NOMO-1 (cell line): ENCODE data around the gene HEXD.
"Not testable (repeated sequence)": the region's sequence is repeated elsewhere in the genome, so short reads cannot be mapped to it uniquely, and the experiment has no call there.

Source experiments
- DNase-seq, 2 experiments: peaks; one replicate each; lab custom pipeline; 2025; ENCODE audit not compliant: unreplicated experiment in 2 of 2; lab: John Stamatoyannopoulos, UW

Gene HEXD

DNA sequence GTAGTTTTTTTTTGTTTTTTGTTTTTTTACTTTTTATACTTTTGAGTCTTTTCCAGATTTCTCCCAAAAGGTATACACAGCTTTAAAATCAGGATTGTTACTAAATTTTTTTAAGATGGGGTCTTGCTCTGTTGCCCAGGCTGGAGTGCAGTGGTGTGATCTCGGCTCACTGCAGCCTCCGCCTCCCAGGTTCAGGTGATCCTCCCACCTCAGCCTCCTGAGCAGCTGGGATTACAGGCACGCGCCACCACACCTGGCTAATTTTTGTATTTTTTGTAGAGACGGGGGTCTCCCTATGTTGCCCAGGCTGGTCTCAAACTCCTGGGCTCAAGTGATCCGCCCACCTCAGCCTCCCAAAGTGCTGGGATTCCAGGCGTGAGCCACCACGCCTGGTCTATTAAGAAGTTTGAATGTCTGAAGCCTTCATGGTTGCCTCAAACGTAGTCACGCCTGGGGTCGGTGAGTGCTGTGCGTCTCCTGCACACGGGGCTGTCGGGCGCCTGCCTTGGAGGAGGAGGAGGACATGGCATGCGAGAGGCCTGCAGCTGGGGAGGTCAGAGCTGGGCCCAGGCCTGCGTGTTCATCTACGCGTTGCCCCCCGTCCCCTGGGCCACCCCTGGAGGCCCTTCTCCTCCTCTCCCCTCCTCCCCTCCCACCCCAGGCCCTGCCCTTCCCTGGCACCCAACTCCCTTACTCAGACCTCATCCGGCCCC is 35.8 kb upstream of the HEXD start:
- not testable (repeated sequence) for DNase-seq

GRCh38 chr17:82382933-82383255 is 35.3 kb upstream of the HEXD start:
- DNase-seq: no peak

DNA sequence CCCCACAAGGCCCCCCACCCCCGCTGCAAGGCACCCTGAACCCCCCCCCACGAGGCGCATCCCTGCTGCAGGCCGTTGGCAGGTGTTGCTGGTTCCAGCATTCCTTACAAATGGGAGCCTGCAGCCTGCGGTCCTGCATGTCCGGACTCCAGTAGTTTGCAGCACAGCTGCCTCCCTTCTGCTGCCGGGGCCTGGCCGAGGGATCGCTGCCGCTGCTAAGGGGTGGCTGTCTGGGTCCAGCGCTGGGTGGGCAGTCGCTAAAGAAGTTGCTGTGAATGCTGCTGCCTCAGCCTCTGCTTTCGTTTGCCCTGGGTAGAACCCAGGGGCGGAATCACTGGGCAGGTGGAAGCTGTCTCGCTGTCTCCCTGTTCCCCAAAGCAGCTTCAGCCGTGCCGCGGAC is 34.7 kb upstream of the HEXD start:
- DNase-seq: no peak

GRCh38 chr17:82384051-82384729 is 34.0 kb upstream of the HEXD start:
- no peak for DNase-seq

DNA sequence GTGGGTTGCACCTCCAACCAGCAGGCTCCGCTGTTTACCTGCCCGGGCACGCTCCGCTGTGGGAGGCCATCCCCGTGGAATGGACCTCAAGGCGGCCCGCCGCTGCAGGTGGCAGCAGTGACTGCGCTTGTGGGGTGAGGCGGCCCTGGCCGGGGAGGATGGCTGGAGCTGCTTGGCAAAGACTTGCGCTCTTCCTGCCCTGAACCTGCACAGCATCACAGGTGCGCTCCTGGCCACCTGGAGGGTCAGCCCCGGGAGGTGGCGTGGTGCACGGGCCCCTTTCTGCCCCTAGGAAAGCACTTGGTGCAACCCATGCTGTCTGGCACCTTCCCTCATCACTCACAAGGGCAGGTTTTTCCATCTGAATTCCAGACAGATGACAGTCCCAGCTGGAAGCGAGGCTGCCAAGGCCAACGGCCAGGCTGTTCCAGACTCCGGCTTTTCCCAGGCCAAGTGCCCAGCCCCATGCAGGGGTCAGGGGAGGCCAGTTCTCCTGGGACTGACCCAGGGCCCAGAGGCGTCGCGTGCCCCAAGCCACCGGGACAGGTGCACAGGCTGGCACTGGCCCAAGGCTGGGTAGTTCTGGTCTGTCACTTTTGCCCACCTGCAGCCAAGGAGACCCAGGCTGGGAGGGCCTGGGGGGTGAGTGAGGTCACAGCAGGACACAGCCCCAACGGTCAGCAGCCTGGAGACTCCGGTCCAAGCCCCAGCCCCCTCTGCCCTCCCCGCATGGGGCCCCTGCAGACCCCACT is 33.2 kb upstream of the HEXD start:
- no peak for DNase-seq

DNA sequence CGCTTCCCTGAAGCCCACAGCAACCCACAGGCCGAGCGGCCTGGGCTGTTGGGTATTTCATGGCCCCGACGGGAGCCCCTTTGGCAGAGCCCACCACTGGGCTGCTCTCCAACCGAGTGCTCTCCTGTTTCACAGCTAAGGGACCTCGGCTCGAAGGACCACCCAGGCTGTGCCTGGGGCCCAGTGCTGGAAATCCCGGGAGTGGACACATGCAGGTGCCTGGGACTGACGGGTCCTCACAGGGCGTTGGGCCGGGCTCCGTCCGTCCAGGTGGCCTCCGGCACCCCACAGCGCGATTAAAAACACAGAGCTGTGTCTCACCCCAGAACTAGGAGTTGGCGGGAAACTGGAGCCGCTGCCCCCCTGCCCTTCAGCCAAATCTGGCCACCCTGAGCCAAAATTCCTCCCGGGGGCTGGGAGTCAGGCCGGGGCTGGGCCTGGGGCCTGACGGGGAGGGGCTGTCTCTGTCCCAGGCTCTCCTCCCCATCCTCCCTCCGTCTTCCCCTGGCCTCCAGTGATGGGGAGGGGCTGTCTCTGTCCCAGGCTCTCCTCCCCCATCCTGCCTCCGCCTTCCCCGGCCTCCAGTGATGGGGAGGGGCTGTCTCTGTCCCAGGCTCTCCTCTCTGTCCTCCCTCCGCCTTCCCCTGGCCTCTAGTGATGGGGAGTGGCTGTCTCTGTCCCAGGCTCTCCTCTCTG is 32.4 kb upstream of the HEXD start:
- DNase-seq: no peak

DNA sequence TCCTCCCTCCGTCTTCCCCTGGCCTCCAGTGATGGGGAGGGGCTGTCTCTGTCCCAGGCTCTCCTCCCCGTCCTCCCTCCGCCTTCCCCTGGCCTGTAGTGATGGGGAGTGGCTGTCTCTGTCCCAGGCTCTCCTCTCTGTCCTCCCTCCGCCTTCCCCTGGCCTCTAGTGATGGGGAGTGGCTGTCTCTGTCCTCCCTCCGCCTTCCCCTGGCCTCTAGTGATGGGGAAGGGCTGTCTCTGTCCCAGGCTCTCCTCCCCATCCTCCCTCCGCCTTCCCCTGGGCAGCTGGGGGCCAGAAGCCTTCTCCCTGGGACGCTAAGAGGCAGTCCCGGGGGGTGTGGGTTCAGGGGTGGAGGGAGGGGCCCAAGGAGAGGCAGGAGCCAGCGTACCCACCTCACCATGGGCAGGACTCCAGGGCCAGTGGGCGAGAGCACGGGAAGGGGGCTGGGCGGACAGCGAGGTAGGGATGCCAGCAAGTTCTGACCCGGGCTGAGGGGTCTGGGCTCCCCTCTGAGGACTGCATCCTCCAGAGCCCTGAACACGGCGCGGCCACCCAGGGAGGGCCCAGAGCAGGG is 31.8 kb upstream of the HEXD start:
- DNase-seq: no peak

- peak in 1 of 2 experiments; percentile 41 for DNase-seq
Observed at GRCh38 chr17:82386881-82387704, 31.1 kb upstream of the HEXD start.

GRCh38 chr17:82387705-82388106 is 30.4 kb upstream of the HEXD start:
- DNase-seq: no peak

DNA sequence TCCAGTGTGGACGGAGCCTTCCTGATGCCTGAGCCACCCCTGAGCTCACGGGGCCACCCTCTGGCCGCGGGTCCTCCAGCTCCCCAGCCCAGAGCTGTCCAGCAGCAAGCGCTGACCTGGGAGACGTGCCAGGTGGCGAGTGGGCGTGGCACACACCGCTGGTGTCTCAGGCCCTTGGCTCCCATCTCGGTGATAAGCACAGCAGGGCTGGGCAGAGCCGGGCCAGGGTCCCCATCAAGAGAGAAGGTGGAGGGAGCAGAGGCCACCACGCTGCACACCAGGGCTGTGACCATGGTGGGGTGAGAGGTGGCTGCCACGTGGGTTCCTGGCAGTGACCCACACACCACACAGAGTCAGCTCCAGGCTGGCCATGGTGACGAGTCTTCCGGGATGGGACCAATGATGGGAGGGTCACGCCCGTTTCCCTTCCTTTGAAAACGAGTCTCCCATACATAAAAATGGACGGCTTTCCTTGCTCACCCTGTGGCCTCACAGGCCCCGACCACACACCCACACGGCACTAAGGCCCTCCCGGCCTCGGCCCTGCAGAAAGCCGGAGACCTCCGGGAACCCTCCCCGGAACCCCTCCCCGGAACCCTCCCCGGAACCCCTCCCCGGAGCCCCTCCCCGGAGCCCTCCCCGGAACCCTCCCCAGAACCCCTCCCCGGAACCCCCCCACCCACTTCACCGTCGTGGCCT is 29.8 kb upstream of the HEXD start:
- no peak for DNase-seq

- DNase-seq: no peak
Observed at GRCh38 chr17:82388922-82389283, 29.2 kb upstream of the HEXD start.

GRCh38 chr17:82389379-82389778 is 28.8 kb upstream of the HEXD start:
- no peak for DNase-seq

DNA sequence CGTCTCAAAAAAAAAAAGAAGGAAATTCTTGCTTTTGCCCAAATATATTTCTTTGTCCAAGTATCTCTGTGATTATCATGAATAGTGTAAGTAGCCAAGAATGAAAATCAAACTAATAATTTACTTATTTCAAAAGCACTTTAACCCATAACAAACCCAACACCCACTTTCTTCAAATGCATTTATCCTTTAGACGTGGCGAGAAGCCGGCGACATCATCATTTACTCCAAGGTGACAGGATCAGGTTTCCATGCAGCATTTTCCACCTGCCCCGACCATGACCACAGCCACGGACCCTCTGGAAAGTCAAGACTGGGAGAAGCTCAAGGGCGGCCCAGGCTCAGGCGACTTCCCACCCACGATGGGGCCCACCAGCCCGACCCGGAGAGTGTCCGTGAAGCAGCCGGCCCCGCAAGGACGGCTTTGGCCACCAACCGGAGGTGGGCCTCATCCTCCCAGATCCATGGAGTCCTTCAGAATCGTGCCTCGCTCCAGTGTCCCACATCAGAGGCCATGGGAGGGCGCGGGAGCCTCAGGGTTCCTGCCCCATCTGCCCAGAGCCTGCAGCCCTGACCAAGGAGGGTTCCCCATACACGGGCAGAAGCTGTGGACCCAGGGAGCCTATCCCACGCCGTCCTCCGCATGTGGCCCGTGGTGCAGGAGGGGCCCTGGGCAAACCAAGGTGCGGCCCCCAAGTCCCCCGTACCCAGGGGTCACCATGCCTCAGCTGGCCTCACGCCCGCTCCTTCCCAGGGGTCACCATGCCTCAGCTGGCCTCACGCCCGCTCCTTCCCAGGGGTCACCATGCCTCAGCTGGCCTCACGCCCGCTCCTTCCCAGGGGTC is 27.9 kb upstream of the HEXD start:
- no peak for DNase-seq

DNA sequence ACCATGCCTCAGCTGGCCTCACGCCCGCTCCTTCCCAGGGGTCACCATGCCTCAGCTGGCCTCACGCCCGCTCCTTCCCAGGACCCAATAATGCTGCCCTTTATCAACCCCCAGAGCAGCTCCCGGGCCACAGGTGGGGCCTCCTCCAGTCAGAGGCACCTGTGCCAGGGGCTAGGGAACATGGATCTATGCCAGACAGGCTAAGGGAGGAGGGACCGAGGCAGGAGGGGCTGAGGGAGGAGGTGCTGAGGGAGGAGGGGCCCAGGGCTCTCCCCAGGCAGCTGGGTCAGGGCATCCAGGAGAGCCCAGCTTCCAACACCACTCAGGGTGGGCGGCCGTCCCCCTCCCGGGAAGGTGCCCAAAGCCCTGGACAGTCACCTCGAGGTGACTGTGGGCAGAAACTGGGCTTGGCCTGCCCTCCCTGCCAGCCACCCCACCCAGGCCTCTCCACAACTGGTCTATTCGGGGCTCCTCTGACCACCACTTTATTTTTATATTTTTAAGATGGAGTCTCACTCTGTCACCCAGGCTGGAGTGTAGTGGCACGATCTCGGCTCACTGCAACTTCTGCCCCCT is 27.2 kb upstream of the HEXD start:
- no peak for DNase-seq

DNA sequence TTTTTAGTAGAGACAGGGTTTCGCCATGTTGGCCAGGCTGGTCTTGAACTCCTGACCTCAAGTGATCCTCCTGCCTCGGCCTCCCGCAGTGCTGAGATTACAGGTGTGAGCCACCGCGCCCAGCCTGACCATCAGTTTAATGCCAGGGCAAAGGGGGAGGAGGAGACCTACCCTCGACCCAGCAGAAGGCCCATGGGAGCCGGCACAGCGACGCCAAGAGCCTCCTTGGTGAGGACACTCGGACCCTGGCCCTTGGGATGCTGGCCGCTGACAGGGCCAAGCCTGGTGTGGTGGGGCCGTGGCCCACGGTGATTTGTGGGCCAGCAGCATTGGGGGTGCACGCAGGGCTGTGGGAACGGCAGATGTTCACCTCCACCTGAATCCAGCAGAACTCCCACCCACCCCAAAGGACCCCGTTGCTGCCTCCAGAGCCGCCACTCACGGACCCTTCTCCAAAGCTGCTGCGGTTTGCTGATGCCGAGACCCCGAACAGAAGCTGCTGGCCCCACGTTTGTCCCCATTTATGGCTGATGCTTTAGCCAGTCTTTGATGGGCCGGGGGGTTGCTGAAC is 26.6 kb upstream of the HEXD start:
- DNase-seq: no peak

GRCh38 chr17:82392209-82392920 is 25.8 kb upstream of the HEXD start:
- DNase-seq: no peak

- no peak for DNase-seq
Observed at GRCh38 chr17:82392941-82393340, 25.2 kb upstream of the HEXD start.
